SK-N-MC (cell line): ENCODE measurements around the gene INSIG1.

ENCODE experiments used
- EZH2 ChIP-seq: fragments of 200-600 bp; sonication (generic); IDR thresholded peaks from one replicate; pipeline ENCODE4 v1.6.1; 2017; ENCODE audit warnings: antibody characterized with exemption
- FOXP2 ChIP-seq: optimal IDR thresholded peaks from 2 replicates; pipeline ENCODE3; 2011; ENCODE audit warnings: mild to moderate bottlenecking, moderate library complexity; ENCODE audit not compliant: insufficient read depth; ENCODE audit errors: extremely low read length, control extremely low read depth

DNA sequence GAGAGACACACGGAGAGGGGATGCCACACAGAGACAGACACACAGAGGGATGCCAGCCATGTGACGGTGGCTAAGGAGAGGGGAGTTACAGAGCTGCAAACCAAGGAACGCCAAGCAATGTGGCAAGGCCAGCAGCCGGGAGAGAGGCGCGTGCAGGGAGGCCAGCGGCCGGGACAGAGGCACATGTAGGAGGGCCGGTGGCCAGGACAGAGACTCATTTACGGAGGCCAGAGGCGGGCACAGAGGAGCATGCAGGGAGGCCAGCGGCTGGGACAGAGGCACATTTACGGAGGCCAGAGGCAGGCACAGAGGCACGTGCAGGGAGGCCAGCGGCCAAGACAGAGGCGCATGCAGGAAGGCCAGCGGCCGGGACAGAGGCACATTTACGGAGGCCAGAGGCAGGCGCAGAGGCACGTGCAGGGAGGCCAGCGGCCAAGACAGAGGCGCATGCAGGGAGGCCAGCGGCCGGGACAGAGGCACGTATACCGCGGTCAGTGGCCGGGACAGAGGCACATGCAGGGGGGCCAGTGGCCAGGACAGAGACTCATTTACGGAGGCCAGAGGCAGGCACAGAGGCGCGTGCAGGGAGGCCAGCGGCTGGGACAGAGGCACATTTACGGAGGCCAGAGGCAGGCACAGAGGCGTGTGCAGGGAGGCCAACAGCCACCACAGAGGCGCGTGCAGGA, 40.4 kb downstream of the INSIG1 start:
- TF ChIP-seq FOXP2 (no peak), EZH2 (no peak)
